IPS DF 6.9 (cell line): ENCODE results near the gene DTHD1.

Source experiments
- DNase-seq: peaks from one replicate; pipeline ENCODE4 v3.0.0-alpha.2; 2013; ENCODE audit warnings: low read depth, low spot score
- H3K27ac ChIP-seq: one replicate; pipeline ENCODE4 v1.5.1; 2013; ENCODE audit warnings: low read length, control low read depth
- H3K27me3 ChIP-seq: 2 replicates; pipeline ENCODE4 v1.6.1; 2013; ENCODE audit warnings: mild to moderate bottlenecking, low read length; ENCODE audit not compliant: control insufficient read depth, insufficient read depth
- H3K36me3 ChIP-seq: 2 replicates; pipeline ENCODE4 v1.6.1; 2013; ENCODE audit warnings: low read length; ENCODE audit not compliant: control insufficient read depth, insufficient read depth
- H3K4me1 ChIP-seq: 2 replicates; pipeline ENCODE4 v1.6.1; 2013; ENCODE audit warnings: low read length; ENCODE audit not compliant: control insufficient read depth, insufficient read depth
- H3K4me3 ChIP-seq: 2 replicates; pipeline ENCODE4 v1.5.1; 2013; ENCODE audit warnings: mild to moderate bottlenecking, low read length
- H3K9me3 ChIP-seq: 2 replicates; pipeline ENCODE4 v1.6.1; 2013; ENCODE audit warnings: low read length, inconsistent platforms; ENCODE audit not compliant: control insufficient read depth, insufficient read depth
- WGBS: extraction: QIAGEN DNeasy Blood & Tissue Kit; methylation state at CpG from one replicate; pipeline ENCODE4 v1.1.7; 2013; ENCODE audit warnings: mixed read lengths, missing lambda C conversion rate; ENCODE audit not compliant: insufficient read length, insufficient coverage; 5-methylcytosine and 5-hydroxymethylcytosine counted together

The DTHD1 gene

GRCh38 chr4:36343501-36344175 is 62.2 kb downstream of the DTHD1 start:
- Histone ChIP-seq H3K36me3 (no peaks in the 10 kb centered on the region), H3K4me1 (no peaks in the 10 kb centered on the region), H3K27me3 (no peaks in the 10 kb centered on the region), H3K9me3 (no peaks in the 10 kb centered on the region), H3K4me3 (no peak overlapping the region), H3K27ac (no peak overlapping the region)
- no CpG with 5 or more reads among the region's 12 CpGs for WGBS
- no peak for DNase-seq

- no peak overlapping the region for H3K27ac ChIP-seq
- no peaks in the 10 kb centered on the region for H3K36me3 ChIP-seq
- no peaks in the 10 kb centered on the region for H3K9me3 ChIP-seq
- no peaks in the 10 kb centered on the region for H3K4me1 ChIP-seq
- no CpG with 5 or more reads among the region's 4 CpGs for WGBS
- no peak overlapping the region for H3K4me3 ChIP-seq
- DNase-seq, result no peak
- no peaks in the 10 kb centered on the region for H3K27me3 ChIP-seq
Measured at GRCh38 chr4:36348403-36348938, 67.1 kb downstream of the DTHD1 start.

- no peak overlapping the region for H3K27ac ChIP-seq
- H3K9me3 ChIP-seq, result no peaks in the 10 kb centered on the region
- no peaks in the 10 kb centered on the region for H3K36me3 ChIP-seq
- no peak overlapping the region for H3K4me3 ChIP-seq
- no peaks in the 10 kb centered on the region for H3K27me3 ChIP-seq
- no peak for DNase-seq
- H3K4me1 ChIP-seq, result no peaks in the 10 kb centered on the region
- no CpG with 5 or more reads among the region's 4 CpGs for WGBS
Measured at GRCh38 chr4:36349938-36350549, 68.6 kb downstream of the DTHD1 start.

GRCh38 chr4:36351082-36351666 is 69.8 kb downstream of the DTHD1 start:
- peak; percentile 11 for DNase-seq
- no peaks in the 10 kb centered on the region for H3K9me3 ChIP-seq
- no peaks in the 10 kb centered on the region for H3K4me1 ChIP-seq
- H3K4me3 ChIP-seq, result no peak overlapping the region
- no peaks in the 10 kb centered on the region for H3K27me3 ChIP-seq
- no peak overlapping the region for H3K27ac ChIP-seq
- no peaks in the 10 kb centered on the region for H3K36me3 ChIP-seq
- no CpG with 5 or more reads among the region's 2 CpGs for WGBS

GRCh38 chr4:36353998-36354397 is 72.6 kb downstream of the DTHD1 start:
- H3K27ac ChIP-seq, result no peak overlapping the region
- H3K4me3 ChIP-seq, result no peak overlapping the region
- no peaks in the 10 kb centered on the region for H3K9me3 ChIP-seq
- H3K4me1 ChIP-seq, result no peaks in the 10 kb centered on the region
- DNase-seq, result no peak
- H3K27me3 ChIP-seq, result no peaks in the 10 kb centered on the region
- no peaks in the 10 kb centered on the region for H3K36me3 ChIP-seq
- WGBS, result no CpG with 5 or more reads among the region's 2 CpGs

- no peak overlapping the region for H3K27ac ChIP-seq
- WGBS, result no CpG with 5 or more reads among the region's 4 CpGs
- no peak for DNase-seq
- no peaks in the 10 kb centered on the region; the same call in 1 of the 2 replicates for H3K27me3 ChIP-seq
- H3K4me1 ChIP-seq, result no peaks in the 10 kb centered on the region
- no peak overlapping the region for H3K4me3 ChIP-seq
- H3K36me3 ChIP-seq, result no peaks in the 10 kb centered on the region
- H3K9me3 ChIP-seq, result no peaks in the 10 kb centered on the region
Measured at GRCh38 chr4:36358173-36358572, 76.8 kb downstream of the DTHD1 start.

- Histone ChIP-seq H3K36me3 (no peaks in the 10 kb centered on the region), H3K27me3 (no peaks in the 10 kb centered on the region; the same call in 1 of the 2 replicates), H3K4me1 (no peaks in the 10 kb centered on the region), H3K4me3 (no peak overlapping the region), H3K27ac (no peak overlapping the region), H3K9me3 (no peaks in the 10 kb centered on the region)
- DNase-seq, result no peak
Measured at GRCh38 chr4:36360755-36361154, 79.3 kb downstream of the DTHD1 start.

- DNase-seq, result no peak
- no CpG with 5 or more reads among the region's 2 CpGs for WGBS
Measured at GRCh38 chr4:36363024-36363423, 81.6 kb downstream of the DTHD1 start.

GRCh38 chr4:36374836-36375511 is 93.6 kb downstream of the DTHD1 start:
- Histone ChIP-seq H3K4me3 (no peak overlapping the region), H3K4me1 (no peaks in the 10 kb centered on the region), H3K9me3 (no peaks in the 10 kb centered on the region; the same call in 1 of the 2 replicates), H3K27me3 (no peaks in the 10 kb centered on the region), H3K27ac (no peak overlapping the region), H3K36me3 (no peaks in the 10 kb centered on the region; the same call in 1 of the 2 replicates)
- no CpG with 5 or more reads among the region's 40 CpGs for WGBS
- no peak for DNase-seq

More at GRCh38 chr4:36363024-36363423, 81.6 kb downstream of the DTHD1 start:
- H3K27ac ChIP-seq, result no peak overlapping the region
- no peaks in the 10 kb centered on the region for H3K9me3 ChIP-seq
- no peaks in the 10 kb centered on the region for H3K4me1 ChIP-seq
- no peaks in the 10 kb centered on the region; the same call in 1 of the 2 replicates for H3K27me3 ChIP-seq
- no peak overlapping the region for H3K4me3 ChIP-seq
- no peaks in the 10 kb centered on the region for H3K36me3 ChIP-seq

- no peak for DNase-seq
- H3K4me1 ChIP-seq, result no peaks in the 10 kb centered on the region
- no peak overlapping the region for H3K27ac ChIP-seq
- H3K4me3 ChIP-seq, result no peak overlapping the region
- no CpG with 5 or more reads among the region's 5 CpGs for WGBS
- no peaks in the 10 kb centered on the region for H3K9me3 ChIP-seq
- no peaks in the 10 kb centered on the region for H3K36me3 ChIP-seq
- H3K27me3 ChIP-seq, result no peaks in the 10 kb centered on the region
Measured at GRCh38 chr4:36385951-36386571, 104.6 kb downstream of the DTHD1 start.
